HG03439 (cell line): ENCODE data around the gene RBM26.

Experiments
- ATAC-seq: cut with Tn5 transposase; IDR thresholded peaks from one replicate; pipeline ENCODE4 v1.9.1; 2021; ENCODE audit warnings: mild to moderate bottlenecking, moderate library complexity; ENCODE audit not compliant: unreplicated experiment

Gene RBM26, protein sequence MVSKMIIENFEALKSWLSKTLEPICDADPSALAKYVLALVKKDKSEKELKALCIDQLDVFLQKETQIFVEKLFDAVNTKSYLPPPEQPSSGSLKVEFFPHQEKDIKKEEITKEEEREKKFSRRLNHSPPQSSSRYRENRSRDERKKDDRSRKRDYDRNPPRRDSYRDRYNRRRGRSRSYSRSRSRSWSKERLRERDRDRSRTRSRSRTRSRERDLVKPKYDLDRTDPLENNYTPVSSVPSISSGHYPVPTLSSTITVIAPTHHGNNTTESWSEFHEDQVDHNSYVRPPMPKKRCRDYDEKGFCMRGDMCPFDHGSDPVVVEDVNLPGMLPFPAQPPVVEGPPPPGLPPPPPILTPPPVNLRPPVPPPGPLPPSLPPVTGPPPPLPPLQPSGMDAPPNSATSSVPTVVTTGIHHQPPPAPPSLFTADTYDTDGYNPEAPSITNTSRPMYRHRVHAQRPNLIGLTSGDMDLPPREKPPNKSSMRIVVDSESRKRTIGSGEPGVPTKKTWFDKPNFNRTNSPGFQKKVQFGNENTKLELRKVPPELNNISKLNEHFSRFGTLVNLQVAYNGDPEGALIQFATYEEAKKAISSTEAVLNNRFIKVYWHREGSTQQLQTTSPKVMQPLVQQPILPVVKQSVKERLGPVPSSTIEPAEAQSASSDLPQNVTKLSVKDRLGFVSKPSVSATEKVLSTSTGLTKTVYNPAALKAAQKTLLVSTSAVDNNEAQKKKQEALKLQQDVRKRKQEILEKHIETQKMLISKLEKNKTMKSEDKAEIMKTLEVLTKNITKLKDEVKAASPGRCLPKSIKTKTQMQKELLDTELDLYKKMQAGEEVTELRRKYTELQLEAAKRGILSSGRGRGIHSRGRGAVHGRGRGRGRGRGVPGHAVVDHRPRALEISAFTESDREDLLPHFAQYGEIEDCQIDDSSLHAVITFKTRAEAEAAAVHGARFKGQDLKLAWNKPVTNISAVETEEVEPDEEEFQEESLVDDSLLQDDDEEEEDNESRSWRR

GRCh38 chr13:79405831-79406596, at the start of gene RBM26:
RBM26 (minus strand) TSS chr13:79406255; CDS start chr13:79405774, 481 bp downstream.
- peak; percentile 81 for ATAC-seq

DNA sequence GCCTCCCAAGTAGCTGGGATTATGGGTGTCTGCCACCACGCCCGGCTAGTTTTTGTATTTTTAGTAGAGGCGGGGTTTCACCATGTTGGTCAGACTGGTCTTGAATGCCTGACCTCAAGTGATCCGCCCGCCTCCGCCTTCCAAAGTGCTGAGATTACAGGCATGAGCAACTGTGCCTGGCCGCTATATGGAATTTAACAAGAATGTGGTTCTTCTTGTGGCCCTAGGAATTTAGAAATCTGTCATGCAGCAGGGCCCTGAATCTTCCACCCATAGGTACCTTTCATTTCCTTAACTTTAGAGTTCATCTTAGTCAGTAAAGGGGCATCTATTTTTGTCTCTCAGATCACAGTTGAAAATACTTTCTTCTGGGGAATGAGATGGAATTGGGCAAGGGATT, 49.3 kb upstream of the RBM26 start:
- no peak for ATAC-seq

DNA sequence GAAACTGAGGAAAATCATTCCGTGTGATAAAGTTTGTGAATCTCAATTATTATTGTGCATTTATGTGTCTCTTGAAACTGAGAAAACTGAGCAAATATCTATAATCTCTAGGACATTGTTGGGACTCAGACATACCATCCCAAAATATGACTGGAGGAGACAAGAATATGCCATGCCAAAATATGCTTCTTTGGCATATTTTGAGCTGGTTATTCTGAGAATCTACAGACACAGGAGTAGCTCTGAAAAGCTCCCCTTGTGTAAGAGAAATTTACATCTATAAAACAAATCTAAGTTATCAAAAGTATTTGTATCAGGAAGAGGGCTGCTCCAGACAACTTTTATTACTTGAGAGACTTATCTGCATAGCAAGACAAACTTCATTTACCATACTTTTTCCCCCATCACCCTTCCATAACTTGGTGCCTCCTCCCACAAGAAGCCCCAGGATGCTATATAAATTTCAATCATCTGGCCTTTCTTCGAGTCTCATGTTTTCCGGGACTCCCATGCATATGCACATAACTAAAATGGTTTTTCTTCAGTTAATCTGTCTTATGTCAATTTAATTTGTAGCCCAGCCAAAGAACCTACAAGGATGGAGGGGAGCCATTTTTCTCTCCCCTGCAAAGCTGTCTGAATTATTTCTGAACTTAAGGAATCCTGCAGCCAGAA, 46.3 kb upstream of the RBM26 start:
- ATAC-seq, result no peak

- ATAC-seq, result peak; percentile 100
Measured at GRCh38 chr13:79451500-79451962, 45.5 kb upstream of the RBM26 start.

- no peak for ATAC-seq
Measured at GRCh38 chr13:79450110-79450509, 44.1 kb upstream of the RBM26 start.

- ATAC-seq, result no peak
Measured at GRCh38 chr13:79448413-79448812, 42.4 kb upstream of the RBM26 start.

- no peak for ATAC-seq
Measured at GRCh38 chr13:79447741-79448140, 41.7 kb upstream of the RBM26 start.

DNA sequence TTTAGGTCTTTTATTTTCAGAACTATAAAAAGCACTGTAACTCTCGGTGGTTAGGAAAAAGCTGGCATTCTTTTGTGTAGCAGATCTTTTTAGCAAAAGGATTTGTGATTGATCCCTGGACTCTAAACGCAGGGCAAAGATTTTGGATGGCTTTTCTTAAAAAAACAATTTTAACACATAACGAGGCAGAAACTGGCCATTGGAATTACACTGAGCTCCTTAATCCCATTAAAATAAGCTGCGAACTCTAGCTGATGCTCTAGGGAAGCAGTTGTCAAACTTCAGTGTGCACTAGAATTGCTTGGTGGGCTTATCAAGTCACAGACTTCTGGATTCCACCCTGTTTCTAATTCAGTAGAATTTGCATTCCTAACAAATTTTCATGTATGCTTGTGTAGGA, 41.1 kb upstream of the RBM26 start:
- no peak for ATAC-seq

- no peak for ATAC-seq
Measured at GRCh38 chr13:79445968-79446645, 40.1 kb upstream of the RBM26 start.

DNA sequence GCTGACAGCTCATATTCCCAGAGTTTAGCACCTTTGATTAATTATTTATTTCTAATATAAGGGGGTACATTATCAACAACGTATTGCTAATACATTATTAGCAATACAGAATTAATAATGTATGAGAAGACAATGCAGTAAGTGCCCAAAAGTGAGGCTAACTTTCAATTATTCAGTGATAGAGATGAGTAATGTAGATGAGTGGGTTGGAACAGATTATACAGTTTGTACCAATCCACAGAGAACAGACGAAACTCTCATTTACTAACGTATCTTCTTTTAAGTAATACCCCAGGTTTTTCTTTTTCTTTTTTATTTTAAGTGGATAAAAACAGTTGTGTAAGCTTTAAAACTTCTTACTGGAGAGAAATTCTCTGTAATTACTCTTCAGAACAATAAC, 36.7 kb upstream of the RBM26 start:
- no peak for ATAC-seq

GRCh38 chr13:79442221-79442620, 36.2 kb upstream of the RBM26 start:
- ATAC-seq, result no peak

- no peak for ATAC-seq
Measured at GRCh38 chr13:79440958-79441528, 35.0 kb upstream of the RBM26 start.

GRCh38 chr13:79439275-79439674, 33.2 kb upstream of the RBM26 start:
- ATAC-seq, result no peak

DNA sequence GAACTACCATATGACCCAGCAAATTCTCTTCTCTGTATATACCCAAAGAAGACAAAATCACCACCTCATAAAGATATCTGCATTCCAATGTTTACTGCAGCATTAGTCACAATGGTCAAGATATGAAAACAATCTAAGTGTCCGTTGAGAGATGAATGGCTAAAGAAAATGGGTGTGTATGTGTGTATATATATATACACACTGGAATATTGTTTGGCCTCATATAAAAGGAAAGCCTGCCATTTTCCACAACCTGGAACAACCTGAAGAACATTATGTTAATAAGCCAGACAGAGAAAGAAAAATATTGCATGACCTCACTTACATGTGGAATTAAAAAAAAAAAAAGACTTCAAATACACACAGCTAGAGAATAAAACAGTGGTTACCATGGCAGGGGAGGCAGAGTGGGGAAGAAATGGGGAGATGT, 29.5 kb upstream of the RBM26 start:
- no peak for ATAC-seq

DNA sequence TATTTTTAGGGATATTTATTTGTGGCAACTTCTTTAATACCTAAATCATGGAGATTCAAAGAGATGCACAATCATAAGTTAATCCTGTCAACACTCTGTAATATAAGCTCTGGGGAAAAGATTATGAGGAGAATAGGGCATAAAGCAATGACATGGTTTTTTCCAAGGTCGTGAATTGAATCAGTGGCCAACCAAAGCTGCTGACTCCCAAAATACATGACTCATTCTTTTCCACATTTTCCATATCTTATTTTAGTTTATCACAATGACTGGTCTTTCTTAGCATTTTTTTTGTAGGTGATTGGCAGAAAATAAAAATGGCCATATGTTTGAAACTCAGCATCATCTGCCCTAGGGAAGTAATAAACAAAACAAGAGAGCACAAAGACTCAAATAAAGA, 28.5 kb upstream of the RBM26 start:
- ATAC-seq, result no peak

DNA sequence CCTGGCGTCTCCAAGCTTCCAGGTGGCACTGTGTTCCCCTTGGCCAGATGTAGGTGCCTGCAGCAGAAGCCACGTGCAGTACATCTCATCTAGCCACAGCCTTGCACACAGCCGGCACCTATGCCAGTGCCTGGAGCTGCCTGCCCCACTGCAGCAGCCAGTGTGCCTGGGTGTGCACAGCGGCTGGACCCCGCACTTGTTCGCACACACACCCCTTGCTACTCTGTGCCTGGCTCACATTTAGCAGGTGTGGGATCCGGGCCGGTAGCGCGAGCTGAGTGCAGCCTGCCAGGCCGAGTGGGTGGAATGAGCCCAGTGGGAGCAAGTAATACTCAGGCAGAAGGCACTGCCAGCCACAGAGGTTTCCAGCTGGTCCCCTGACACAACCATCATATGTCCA, 26.9 kb upstream of the RBM26 start:
- ATAC-seq, result no peak

DNA sequence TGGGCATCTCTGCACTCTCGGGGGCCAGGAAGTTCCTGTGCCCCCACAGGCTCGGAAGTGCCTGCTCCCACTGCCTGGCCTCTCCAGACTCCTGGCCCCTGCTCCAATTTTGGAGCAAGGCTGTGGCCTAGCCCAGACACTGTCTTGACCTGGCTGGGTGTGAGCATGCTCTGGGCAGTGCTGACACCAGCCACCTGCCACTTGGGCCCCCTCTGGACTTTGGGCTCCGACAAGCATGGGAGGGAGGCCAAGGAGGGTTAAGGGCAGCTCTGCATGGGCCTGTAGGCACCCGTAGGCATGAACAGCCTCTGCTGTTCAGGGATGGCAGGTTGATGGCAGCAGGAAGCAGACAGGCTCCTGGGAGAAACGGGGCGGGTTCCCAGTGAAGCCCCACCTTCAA, 26.0 kb upstream of the RBM26 start:
- no peak for ATAC-seq

- ATAC-seq, result no peak
Measured at GRCh38 chr13:79429309-79429708, 23.3 kb upstream of the RBM26 start.

DNA sequence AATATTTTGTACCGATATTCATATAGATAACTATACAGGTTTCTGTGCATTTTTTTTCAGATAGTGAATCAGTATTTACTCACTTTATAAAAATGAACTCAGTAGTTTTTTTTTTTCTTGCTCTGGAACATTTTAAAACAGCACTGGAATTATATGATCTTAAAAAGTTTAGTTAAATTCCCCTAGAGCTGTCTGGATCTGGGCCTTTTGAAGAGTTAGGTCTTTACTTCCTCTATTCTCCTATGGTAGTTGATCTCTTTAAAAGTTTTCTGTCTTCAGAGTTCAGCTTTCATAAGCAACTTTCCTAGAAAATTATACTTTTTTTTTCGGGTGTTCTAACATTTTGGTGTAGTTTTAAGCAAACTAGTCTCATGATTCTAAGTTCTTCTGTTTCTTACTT, 21.8 kb upstream of the RBM26 start:
- ATAC-seq, result no peak
